GM19397 (cell line): ENCODE data around the gene PARD3.
A peak's percentile ranks its signal among the peaks of the same experiment; 100 is the strongest.
"Not testable (repeated sequence)": the region's sequence is repeated elsewhere in the genome, so short reads cannot be mapped to it uniquely, and the experiment has no call there.

Experiments
- ATAC-seq: cut with Tn5 transposase; IDR thresholded peaks from one replicate; pipeline ENCODE4 v1.9.1; 2021; ENCODE audit warnings: mild to moderate bottlenecking, moderate library complexity; ENCODE audit not compliant: unreplicated experiment

The PARD3 gene

GRCh38 chr10:34406463-34407323 is 408.4 kb downstream of the PARD3 start:
- no peak for ATAC-seq

DNA sequence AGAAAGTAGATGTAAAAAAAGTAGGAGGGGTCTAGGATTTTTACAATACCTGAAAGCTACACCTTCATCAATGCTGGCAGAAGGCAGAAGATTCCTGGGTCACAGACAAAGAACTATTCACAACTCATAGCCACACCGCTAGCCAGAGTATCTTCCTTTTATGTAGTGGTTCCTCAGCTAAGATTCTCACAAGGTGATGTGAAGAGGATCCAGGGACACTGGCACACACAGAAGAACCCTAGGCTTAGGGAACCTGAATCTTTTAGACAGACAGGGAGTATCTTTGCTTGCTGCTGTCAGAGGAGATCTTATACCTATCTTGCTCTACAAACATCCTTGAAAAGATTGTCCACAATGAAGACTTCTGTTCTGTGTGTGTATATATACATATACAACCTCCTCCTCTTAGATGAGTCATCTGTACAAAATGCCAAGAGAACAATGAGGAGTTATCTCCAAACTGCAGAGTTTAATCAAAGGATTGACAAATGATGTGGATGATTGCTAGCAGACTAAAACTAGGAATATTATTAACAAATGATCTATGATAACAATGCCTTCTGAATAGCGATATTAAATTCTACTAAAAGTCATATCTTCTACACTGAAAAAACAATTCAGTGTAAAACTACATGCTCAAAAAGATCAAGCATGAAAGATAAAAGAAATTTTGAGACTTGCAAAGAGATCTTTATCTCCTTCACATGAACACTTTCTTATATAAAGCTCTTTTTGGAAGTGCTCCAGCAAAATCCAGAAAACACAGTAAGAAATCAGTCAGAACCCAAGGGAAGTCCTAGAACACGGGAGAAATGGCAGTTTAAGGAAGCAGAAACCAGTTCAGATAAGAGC is 409.3 kb downstream of the PARD3 start:
- no peak for ATAC-seq

GRCh38 chr10:34403512-34403911 is 411.6 kb downstream of the PARD3 start:
- no peak for ATAC-seq

DNA sequence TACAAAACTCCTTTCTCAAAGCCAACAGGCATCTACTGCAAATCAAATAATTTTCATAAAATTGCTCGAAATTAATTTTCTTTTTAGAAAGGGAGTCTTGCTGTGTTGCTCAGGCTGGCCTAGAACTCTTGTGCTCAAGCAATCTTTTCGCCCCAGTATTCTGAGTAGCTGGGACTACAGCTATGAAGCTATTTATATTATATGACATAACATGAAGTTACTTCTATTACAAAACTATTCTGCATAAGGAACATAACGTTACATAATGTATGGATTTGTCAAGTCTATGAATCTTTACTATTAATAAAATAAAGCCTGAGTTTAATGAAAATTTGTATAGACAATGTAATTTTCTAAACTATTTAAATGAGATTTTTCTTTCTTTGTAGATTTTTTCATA is 415.0 kb downstream of the PARD3 start:
- ATAC-seq: no peak

DNA sequence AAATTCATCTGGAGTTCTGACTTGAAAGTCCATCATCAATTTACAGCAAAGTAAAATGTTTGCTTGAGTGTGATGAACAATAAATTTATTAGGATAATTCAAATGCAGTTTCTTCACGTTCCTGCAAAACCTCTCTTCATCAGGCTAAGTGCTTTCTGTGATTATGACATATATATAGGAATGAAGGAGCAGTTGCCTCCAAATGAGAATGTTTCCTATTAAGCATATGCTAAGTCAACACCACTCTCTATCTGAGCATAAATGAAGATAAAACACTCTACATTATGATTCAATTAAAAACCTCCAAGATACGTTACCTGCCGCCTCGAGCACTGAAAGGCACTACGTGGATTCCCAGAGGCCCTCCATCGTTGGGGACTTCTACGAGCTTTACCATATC is 416.1 kb downstream of the PARD3 start:
- no peak for ATAC-seq

GRCh38 chr10:34397324-34397723 is 417.8 kb downstream of the PARD3 start:
- no peak for ATAC-seq

- ATAC-seq: no peak
Observed at GRCh38 chr10:34396663-34397062, 418.4 kb downstream of the PARD3 start.

DNA sequence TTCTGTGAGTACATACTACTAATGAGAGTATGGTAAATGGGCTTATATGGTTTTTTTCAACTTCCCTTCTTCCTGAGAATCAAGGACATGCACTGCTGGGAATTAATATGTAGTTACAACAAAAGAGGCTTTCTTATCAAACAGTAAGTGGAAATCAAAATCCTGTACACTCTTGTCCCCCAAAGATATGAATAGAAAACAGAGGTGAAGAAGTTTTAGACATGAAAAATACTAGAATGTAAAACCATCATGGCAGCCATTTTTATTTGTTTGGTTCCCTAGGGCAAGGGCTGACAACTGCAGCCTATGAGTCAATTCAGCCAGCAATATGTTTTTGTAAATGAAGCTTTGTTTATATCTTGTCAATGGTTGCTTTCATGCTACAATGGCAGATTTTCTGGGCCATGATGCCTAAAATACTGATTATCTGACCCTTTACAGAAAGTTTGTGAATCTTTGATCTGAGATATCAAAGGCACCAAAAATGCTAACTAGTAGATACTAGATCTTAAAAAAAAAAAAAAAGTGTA is 422.4 kb downstream of the PARD3 start:
- no peak for ATAC-seq

GRCh38 chr10:34391168-34391567 is 423.9 kb downstream of the PARD3 start:
- not testable (repeated sequence) for ATAC-seq

DNA sequence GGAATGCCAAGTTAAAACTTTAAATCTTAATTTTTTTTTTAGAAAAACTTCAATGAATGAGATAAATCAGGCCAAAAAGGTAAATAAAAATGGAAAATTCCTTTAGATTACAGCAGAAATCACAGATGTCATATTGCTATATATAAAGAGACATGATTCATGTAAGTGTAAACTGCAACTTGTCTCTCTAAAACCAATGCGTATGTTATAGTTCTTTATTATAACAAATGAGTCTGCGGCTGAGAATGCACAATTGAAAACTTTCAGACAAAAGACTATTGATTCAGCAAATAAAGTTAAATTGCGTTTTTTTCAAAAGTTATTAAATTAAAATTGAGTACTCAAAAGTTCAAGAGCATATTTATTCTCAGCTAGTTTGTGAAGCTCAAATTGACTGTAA is 425.3 kb downstream of the PARD3 start:
- no peak for ATAC-seq

- no peak for ATAC-seq
Observed at GRCh38 chr10:34386921-34387320, 428.2 kb downstream of the PARD3 start.

DNA sequence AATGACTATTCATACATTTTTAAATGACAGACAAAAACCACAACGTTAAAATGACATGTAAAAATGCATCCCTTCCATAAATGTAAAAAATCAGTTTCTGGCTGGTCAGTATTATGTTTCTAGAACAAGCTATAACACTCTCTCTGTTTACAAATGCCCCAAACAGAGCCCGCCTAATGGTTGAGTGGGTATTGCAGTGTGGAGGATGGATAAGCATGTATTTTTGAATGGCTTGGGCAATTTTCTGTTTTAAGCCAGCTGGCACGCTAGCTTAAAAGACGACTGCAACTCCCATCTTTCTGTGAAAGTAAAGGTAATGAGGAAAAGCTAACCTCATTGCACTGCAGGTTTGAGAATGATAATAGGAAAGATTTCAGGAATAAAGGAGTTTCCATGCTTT is 430.7 kb downstream of the PARD3 start:
- no peak for ATAC-seq

DNA sequence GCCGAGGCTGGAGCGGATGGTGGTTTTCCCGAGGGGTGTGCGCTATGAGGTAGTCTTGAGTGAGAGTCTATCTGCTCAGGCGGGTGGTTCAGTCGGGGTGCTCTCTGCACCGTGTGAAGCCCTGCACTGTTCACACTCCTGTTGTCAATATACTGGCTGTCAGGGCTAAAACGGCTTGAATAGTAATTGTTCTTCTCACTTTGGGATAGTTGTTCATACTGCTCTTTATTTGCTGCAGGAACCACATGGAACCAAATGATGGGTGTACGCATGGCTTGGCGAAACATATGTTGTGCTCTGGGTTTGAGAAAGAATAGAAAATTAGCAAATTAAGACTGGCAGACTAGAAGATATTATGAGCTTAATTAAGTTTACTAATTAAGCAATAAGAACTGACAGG is 432.5 kb downstream of the PARD3 start:
- no peak for ATAC-seq

DNA sequence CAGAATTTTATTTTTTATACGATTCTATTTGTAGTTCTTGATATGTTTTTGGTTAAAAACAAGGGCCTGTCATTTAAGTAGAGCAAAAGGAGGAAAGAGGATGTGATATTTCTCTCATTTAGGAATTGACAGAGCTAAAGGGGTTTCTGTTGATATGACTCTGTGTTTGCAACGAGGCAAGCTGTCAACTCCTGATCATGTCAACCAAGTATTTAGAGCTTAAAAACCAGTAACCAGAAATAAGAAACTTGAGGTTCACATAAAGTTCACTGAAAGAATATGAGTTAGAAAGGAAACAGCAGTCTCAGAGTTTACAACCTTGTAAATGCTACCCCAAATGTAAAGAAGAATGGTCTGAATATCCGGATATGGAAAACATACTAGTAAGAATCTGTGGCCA is 434.2 kb downstream of the PARD3 start:
- ATAC-seq: no peak

GRCh38 chr10:34378297-34378696 is 436.8 kb downstream of the PARD3 start:
- ATAC-seq: no peak

- no peak for ATAC-seq
Observed at GRCh38 chr10:34377833-34378232, 437.3 kb downstream of the PARD3 start.

- peak; percentile 27 for ATAC-seq
Observed at GRCh38 chr10:34374356-34375045, 440.6 kb downstream of the PARD3 start.

- no peak for ATAC-seq
Observed at GRCh38 chr10:34373211-34373610, 441.9 kb downstream of the PARD3 start.

DNA sequence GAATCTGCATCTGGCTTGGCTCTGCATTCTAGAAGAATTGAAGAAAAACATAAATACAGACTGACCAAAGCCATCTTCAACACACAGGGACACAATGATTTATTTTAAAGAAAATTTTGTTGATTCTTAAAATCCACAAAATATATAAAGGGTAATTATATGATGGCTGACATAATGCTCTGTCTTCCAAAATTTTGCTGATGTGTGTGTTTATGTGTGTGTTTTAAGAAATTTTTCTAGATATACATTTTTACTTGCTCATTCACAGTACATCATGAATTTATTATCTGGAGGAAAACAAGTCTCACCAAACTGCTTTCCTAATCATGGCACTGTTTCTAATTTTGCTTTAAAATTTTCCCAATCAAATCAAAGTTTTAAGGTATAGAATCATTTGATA is 442.6 kb downstream of the PARD3 start:
- ATAC-seq: no peak

GRCh38 chr10:34370126-34370525 is 445.0 kb downstream of the PARD3 start:
- no peak for ATAC-seq

DNA sequence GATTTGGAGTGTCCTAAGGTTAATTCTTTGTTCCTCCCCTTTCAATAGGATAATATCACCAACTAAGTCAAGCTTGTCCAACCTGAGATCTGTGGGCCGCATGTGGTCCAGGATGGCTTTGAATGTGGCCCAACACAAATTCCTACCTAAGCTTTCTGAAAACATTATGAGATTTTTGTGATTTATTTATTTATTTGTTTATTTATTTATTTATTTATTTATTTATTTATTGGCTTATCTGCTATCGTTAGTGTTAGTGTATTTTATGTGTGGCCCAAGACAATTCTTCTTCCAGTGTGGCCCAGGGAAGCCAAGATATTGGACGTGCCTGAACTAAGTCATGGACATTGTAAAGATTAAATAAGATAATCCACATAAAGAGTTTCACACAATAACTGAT is 446.0 kb downstream of the PARD3 start:
- no peak for ATAC-seq
